NCI-H128 (cell line): ENCODE data around the gene THRB.
A peak's percentile ranks its signal among the peaks of the same experiment; 100 is the strongest.

ENCODE experiments used
- DNase-seq: peaks from one replicate; lab custom pipeline; 2025; ENCODE audit not compliant: unreplicated experiment; lab: John Stamatoyannopoulos, UW

THRB gene

DNA sequence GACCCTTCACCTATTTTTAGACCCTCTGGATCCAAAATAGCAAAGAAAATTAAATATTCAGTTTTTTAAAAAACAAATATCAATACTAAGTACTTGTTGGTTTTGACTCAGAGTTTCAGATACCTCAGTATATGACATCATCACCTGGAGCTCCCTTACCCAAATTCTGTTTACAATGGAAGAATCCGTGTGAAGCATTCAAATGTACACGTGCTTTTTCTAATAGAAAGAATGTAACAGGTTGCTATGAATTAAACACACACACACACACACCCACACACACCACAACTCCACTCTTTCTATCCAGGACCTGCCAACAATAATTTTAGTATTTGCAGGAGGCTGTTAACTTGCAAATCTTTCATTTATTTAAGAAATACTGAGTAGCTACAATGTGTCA lies 221.8 kb downstream of the THRB start:
- DNase-seq: no peak

DNA sequence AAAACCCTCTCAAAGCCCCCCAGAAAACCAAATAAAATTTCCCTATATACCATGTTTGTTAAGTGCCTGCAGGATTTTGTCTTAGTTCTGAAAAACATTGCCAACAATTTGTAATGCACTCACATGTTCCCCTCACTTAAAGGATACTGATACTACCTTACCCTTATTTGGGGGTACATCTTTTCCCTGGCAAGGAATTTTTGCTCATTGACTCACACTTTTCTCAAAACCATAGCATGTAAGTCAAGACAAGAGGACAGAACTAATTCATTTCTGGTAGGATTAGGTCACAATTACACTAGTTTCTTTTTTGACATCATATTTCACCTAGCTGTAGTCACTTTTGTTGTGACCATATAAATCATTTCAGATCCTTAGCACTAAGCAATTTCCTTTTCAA lies 222.2 kb downstream of the THRB start:
- no peak for DNase-seq

DNA sequence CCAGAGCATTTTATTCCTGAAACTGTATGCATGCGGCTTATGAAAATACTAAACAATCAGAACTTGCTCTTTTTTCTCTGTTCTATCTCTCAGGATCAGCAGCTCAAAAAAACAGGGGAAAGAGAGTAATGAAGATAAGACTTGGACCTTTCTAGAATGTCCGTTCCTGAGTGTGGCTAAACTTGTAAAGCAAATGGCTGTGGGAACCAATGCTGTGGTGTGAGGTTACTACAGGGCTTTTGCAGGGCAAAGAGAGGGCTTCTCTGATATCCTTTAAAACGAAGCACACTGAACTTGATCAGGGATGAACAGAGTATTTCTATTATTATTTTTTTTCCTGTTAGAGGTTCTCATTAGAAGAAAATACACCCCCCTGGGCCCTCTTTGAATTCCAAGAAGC lies 223.4 kb downstream of the THRB start:
- no peak for DNase-seq

DNA sequence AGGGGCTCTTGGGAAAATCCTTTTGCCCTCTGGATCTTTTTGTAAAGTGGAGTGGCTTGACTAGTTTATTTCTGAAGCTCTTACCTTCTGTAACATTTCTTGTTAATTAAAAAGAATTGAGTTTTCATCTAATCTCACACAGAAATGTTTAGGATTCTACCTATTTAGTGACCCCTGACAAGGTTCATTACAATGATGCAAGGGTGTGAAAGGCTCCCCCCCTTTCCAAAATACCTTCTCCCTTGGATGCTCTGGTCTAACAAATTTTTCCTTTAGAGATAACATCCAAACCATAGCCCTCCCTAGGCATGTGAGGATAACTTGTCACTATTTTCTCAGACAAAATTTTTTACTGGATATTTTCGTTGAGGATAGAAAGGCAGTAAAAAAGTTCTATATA lies 223.9 kb downstream of the THRB start:
- no peak for DNase-seq

DNA sequence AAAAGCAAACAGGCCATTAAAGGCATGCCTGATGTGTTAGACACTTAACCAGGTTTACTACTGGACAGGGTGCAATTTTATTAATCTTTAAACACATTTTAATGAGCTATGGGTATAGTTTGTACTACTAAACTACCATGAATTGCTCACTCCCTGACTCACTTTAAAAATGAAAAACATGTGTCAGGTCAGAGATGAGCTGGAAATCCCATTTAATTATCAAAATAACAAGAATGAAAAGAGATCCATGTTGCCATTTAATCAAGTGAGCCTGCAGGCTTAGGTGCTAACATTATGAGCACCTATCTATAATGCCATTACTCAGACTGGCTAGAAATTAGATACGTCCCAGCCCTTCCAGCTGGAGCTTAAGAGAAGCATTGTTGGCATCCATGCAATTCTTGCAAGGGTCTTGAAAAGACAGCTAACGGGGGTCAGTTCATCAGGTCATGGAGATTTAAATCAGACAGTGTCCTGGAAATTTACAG lies 224.4 kb downstream of the THRB start:
- DNase-seq: no peak

DNA sequence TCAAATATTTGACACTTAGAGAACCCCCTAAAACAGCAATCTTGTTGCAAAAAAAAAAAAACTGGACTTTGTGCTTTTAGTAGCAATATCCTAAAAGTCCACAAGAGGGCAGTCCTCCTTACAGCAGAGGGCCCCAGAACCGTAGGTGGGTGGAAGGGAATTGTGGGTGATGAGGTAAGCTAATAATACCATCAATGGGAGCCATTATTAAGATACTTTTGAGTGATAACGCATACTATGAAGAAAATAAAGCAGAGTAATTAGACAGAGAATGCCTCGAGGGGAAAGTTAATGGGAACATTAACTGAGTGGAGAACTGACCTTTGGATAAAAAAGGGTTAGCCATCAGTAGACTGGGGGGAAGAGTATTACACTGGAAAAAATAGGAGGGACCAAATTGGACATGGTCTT lies 229.9 kb downstream of the THRB start:
- DNase-seq: no peak

DNA sequence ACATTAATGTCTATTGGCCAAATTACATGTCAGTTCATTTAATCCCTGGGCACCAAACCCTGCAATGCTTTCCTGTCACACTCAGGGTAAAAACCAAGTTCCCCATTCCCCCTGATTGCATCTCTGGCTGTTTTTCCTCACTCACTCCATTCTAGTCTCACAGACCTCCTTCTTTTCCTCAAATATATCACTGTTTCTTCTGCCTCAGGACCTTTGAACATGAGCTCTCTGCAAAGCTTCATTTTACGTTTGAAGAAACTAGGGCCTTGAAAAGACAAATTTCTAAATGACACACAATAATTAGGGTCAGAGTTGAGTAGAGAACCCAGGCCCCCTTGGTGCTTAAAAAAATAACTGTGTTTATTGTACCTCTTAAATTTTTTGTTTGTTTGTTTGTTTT lies 230.6 kb downstream of the THRB start:
- no peak for DNase-seq

DNA sequence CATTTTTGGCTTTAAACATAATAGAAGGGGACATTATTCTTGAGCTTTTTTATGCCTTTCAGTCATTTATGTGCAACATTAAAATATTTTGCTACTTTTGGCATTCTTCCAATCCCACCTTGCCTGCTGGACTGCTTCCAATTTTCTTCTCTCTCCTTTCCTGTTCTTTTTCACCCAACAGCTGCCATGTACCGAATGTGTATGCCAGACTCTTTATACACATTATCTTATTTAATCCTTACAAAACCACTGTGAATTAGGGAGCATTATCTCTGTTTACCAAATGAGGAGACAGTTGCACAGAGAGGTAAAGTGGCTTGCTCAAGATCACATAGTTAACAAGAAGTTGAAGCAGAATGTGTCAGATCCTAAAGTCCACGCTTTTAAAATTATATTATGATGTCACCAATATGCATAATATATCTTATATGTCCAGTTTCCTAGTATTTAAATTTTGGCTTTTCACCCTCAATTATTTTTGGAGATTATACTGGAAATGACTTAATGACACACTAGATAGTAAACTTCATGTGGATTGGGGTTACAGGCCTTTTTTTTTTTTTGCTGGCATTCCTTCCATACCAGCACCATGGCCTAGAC lies 231.5 kb downstream of the THRB start:
- no peak for DNase-seq

DNA sequence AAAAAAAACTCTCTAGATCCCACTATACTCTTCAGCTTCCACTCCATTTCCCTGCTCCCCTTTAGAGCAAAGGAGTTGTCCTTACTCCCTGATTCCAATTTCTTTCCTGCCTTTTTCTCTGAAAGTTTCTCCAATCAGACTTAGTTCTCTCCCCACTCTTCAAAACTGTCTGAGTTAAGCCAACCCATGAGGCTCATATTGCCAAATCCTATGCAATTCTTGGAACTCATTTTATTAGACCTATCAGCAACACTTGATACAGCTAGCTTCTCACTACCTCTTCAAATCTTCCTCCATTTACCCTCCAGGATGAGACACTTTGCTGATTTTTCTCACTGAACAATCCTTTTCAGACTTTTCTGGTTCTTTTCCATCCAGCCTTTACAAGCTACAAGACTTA lies 233.1 kb downstream of the THRB start:
- DNase-seq: no peak

DNA sequence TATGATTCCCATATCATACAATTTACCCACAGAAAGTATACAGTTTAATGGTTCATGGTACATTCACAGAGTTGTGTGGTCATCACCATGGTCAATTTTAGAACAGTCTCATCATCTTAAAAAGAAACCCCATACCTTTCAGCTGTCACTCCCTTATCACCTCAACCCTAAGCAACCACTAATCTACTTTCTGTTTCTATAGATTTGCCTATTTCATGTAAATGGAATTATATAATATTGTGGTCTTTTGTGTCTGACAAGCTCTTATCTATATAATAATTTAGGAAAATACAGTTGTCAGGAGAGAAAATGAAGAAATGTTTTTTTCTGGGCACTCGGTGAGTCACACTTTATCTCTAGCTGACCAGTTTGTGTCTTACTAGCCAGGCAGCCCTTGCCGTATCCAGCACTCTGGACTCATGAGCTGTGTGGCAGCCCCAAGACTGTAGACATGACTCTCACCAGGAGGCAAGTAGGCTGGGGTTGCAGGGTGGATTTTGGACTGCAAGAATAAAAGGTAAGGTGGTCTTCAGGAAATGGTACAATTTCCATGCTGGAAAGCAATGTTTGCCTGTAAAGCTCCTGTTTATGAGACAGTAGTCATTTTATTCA lies 234.6 kb downstream of the THRB start:
- DNase-seq: no peak

DNA sequence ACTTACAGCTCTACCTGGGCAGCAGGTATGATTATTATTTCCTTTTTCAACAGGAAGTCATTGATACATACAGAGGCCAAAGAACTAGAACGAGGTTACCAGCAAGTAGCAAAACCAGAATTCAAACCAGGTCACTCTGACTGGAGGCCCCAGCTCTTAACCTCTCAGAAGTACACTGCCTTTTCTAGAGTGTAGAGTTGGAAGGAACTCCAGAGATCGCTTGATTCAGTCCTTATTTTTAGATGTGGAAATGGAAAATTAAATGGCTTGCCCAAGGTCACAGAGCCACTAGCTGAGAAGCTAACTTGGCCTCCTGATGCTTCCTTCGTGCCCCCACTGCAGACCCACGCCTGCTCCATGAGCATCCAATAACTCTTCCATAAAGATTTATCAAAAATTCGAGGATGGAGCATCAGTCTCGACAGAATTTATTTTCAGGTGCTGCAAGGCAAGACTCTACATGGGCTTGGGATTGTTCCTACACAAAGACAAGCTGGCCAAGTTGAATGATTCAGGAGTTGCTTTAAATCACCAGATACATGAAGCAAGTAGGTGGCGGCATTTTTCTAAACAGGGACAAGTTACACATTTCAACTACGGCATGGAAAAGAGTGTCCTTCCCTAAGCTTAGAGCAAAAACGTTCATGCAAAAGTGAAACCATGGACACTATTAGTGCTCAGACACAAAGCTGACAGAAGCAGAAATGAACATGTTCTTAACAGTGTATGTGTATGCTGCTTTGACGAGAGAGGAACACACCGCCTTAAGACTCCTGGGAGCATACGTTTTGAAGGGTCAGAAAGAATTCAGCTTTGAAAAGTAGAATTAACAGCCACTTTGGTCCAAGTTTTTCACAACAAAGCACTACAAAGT lies 235.7 kb downstream of the THRB start:
- DNase-seq: no peak

DNA sequence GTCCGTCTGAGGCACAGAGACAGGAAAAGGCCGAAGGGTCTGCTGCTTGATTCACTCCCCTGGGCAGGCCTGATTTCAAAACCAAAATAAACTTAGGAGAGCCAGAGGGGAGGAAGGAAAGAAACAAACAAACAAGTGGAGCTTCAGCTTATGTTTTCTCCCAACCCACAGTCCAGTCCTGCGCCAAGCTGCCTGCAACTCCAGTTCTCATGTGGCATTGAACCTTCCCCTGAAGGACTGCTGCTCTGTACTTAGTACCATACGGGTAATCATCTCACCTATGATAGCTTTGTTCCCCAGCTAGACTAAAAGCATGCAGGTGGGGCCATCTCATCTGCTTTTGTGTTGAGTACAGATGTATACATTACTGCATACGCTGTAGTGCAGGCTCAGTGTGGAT lies 236.4 kb downstream of the THRB start:
- DNase-seq: no peak

DNA sequence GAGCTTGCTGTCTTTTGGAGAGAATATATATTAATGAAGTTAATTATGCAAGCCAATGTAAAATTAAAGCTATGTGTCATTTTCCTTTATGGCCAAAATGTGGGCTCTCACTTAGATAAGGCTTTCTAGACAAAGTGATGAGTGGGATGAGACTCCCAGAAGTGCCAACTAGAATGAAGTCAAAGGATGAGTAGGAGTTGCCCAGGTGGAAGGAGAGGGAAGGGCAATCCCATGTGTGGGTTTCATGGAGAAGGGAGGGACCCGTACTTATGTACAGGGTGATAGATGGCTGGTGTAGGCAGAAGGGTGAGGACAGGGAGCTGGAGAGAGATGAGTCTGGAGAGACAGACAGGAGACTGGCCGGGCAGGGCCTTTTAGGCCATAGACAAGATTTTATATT lies 239.2 kb downstream of the THRB start:
- DNase-seq: no peak

DNA sequence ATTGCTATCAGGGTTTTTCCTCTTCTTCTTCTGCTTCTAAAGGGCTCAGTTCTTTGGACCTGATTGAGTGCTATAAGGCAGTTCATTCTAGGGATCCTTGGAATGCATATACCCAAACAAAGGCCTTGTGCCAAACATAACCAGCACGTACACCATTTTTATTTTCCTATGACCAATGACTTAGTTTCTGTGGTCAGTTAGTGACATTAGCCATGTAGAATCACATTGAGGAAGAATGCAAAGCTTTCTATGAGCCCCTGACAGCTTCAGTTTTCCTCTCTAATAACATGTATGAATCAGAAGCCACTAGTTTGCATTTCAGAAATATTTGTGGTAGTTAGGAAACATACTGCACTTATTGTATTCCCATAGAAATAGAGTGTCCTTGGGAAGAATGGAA lies 240.0 kb downstream of the THRB start:
- DNase-seq: no peak

DNA sequence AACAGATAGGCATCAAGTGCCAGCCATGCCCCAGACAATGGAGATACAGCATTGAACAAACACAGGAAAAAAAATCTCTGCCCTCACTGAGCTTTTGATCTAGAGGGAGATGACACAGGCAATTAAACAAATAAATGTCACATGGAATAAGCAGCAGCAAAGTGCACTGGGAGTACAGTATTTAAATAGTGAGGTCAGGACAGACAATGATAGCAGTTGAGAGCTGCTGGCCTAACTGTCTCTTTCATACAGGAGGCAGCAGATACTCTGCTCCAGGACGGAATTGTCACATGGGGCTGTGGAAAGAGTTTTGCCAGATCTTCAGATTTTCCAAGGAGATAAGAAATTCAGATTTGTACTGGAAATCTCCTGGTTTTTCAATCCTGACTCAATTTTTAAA lies 241.3 kb downstream of the THRB start:
- no peak for DNase-seq

DNA sequence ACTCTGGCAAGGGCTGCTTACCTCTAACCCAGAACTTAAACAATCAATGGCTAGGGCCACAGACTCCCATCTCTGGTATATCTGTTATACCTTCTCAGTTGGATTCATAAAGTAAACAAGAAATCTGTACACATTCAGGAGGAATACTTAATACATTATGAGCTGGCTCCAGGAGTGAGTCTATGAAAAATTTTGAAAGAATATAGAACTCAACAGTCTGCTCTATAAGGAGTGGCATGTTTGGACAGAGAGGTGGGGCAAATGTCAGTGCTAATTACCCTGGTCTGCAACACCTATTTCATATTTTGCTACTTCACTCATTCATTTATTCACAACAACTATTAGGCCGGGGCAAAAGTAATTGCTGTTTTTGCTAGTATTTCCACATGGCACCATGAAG lies 245.1 kb downstream of the THRB start:
- no peak for DNase-seq

DNA sequence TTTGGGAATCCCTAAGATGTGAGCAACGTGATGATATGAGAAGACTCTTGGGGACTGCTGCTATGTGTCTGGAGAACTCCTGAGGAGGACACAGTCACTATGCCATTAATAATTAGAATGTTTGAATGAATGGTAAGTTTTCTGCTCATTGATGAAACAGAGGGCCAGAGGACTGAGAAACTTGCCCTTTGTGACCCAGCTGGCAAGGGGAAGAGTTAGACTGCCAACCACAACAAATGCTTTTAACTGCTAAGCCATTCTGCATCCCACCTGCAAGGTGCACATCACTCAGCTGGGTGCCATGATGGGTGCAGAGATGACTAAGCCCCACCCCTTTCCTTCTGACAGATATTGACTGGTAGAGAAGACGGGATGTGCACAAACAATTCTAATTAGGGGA lies 249.6 kb downstream of the THRB start:
- no peak for DNase-seq

DNA sequence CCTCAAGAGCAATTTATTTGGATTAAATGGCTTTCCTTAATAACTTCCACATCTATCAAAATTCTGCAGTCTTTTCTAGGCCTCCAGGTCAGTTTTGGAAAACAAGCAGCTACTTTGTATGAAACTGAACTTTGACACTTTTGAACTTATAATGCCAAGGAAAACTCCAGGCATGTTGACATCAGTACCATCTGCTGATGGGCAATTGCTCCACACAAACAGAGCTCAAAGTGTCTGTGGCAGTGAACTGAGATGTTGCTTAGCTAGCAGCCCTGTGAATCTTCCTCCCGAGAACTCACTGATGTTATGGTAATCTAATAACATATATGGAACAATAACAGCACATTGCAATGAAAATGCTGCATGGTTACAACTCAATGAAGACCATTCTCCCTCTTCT lies 250.2 kb downstream of the THRB start:
- DNase-seq: no peak

DNA sequence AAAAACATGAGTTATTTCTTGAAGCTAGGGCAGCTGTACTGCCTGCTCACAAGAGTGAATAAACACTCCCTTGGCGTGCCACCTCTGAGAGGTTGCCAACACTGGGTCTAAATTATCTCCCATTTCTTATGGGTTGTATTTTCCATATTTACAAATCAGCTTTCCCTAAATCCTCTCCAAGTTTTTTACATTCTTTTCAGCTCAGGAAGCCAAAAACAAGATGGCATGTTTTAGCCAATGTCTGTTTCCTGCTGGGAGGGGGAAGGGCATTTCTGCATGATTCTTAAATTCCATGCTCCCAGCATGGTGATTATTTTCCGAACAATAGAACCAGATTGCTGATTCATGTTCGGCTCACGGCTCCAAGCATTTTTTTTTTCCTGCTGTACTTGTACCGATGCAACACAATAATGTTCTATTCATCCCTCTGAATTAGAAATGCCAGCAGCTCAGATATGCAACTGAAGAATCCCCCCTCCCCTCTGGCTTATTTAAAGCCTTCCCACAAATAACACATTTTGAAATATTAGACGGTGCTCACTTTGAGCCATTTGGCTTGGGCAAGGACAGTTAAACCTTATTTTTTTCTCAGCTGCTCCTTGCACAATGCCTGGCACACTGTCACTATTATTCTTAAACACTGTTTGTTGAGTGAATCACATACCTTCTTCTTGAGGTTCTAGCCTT lies 252.5 kb downstream of the THRB start:
- DNase-seq: peak; percentile 4

DNA sequence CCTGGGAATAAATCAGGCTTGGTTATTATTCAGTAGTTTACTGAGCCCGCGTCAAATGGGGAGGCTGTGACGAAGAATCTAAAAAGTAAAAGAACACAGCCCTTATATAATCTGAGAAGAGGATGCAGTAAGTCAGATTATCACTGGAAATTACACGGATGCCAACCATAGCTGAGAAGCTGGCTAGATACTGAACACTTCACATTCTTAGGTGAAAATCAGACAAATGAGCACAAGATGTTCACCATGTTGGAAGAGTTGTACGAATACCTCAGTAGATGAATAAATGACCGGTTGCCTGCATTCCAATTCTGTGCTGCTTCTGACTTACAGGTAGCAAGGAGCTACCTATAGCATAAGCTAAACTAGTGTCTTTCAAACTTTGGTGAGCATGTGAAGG lies 254.3 kb downstream of the THRB start:
- no peak for DNase-seq

DNA sequence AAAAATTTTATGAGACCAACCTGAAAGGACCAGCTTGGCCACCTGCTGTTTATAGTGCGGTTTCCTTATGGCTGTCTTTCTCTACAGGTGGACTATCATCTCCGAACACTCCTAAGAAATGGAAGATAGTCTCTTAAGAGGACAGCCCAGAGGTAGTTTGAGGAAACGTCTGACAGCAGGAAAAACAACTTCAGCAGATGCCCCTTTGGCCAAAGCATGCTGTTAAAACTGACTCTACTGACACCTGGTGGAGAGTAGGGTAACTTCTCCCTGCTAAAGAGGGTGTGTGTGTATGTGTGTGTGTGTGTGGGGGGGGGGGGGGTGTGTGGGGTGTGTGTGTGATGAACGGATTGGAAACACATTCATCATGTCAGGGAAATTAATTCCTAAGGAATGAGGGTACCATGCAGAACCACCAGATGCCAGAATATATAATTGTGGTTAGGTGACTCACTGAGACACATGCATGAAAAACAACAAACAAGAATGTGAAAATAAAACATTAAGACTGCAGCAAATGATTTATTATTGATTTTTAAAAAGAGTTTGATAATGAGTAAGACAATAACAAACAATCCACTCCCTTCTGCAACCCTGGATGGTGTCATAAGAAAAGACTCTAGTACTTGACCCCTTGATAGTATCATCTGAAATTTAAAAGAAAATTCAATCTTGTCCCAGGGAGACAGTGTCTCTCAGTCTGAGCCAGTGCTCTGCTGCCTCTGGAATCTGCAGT lies 256.5 kb downstream of the THRB start:
- DNase-seq: peak; percentile 35
